H54 (cell line): ENCODE measurements around the gene S1PR3.
"Not testable (repeated sequence)": the region's sequence is repeated elsewhere in the genome, so short reads cannot be mapped to it uniquely, and the experiment has no call there.

ENCODE experiments used
- DNase-seq: peaks from one replicate; pipeline ENCODE4 v3.0.0; 2011; ENCODE audit warnings: low spot score, mixed read lengths; ENCODE audit not compliant: insufficient read length
- FAIRE-seq: peaks from 3 replicates; lab custom pipeline; 2011; peaks lifted over from hg19 to GRCh38; lab: Jason Lieb, UNC
- POLR2A ChIP-seq: IDR thresholded peaks from 2 replicates; pipeline ENCODE4 v1.6.1; 2011; ENCODE audit warnings: low read depth, mild to moderate bottlenecking, low read length

Gene S1PR3

DNA sequence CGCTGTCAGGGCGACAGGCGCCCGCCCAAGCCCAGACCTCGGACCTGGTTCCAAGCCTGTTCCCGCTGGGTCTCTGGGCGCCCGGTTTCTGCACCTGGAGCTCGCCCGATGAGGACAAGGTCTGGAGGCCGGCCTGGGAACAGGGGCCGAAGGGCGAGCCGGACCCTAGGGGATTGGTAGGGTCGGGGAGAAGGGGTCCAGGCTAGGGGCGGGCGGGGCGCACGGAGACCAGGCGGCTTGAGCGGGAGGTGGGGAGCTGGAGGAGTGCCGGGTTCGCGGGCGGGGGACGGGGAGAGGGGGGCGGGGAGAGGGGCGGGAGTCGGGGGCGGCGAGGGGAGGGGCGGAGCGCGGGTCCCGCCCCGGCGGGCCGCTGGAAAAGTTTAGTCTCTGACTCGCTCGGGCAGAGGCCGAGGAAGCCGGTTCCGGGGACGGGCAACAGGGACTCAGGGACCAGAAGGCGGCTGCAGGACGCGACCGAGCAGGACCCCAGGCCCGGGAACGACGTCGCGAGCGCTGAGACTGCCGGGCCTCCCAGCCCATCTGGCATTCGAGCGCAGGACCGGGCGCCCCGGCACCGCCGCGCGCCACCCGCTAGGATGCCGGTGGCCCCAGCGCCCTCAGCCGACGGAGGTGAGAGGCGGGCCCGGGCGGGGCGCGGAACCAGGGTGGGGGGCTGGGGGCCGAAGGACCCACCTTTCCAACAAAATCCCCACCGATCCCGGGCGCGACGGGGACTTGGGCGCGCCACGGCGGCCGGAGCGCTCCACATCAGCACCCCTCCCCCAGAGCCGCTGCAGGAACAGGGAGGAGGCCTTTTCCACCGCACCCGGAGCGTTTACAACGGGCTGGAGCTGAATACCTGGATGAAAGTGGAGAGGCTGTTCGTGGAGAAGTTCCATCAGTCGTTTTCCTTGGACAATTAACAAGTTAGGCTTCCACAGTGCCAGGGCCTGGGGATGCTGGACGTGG, at the start of gene S1PR3:
Gene S1PR3 (plus strand): TSS at position 403 of the 969 bp plus-strand sequence. CDS start 9,733 bp downstream, outside the sequence.
- FAIRE-seq (no peak), DNase-seq (peak; percentile 82)
- TF ChIP-seq POLR2A: peak; percentile 84

DNA sequence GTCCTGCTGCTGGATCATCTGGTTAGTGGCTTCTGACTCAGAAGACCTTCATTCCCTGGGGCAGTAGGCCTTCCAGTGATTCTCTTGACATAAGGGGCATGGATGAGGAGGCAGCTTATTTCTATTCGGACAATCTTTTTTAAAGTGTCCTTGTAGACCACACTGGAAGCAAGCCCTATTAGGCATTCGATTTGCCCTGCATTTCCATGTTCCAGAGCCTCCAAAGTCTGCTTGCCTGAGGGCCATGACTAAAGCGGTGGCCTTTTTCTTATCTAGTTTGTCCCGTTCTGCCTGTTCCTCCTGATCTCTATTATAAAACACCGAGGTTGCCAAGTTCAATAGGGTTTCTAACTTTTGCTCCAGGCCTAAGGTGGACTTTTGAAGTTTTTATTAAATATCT, 49.7 kb upstream of the S1PR3 start:
- DNase-seq, FAIRE-seq: not testable (repeated sequence)

DNA sequence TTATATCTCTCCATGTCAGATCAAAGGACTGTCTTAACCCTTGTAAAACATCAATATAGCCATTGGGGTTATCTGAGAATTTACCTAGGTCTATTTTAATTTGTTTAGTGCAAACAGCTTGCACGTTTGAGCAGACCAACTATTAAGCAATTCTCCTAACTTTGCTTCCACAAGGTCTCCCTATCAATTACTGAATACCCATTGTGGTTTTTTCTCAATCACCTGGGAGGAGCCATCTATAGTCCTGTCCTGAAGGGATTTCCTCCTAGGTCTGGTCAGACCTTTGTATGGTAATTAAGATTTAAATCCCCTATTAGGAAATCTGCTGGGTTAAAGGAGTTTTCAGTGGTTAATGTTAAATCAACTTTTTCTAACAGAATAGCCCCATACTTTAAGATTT, 48.9 kb upstream of the S1PR3 start:
- no peak for TF ChIP-seq POLR2A
- DNase-seq: no peak
- FAIRE-seq: no peak

DNA sequence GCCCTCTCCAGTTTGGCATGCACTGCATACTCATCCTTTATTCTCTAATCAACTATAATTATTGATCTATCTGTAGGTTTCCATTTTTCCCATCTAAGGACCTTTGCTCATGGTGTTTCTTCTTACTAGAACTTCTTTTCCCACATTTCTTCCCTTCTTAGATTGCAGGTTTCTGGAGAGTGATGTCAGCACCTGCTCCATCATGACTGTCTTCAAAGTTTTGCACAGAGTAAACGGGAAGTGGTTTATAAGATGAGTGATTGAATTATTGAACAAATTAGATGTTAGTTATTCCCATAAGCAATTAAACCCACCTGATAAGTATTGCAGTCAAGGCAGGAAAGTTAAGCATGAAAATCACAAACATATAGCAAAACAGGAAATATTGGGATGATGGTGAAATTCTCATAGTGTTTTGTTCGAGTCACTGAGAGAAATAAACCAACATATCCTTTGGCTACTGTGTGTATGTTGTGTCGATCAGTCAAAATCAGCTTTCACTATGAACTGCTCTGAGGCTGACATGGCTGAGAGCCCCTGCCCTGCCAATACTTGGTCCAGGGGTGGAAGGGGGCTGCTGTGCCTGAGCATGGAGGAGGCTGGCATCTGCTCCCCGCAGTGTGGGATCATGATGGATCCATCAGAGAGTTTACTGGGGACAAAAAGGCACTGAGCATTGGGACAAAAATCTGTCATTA, 45.5 kb upstream of the S1PR3 start:
- DNase-seq (no peak), FAIRE-seq (no peak)
- TF ChIP-seq POLR2A: no peak

DNA sequence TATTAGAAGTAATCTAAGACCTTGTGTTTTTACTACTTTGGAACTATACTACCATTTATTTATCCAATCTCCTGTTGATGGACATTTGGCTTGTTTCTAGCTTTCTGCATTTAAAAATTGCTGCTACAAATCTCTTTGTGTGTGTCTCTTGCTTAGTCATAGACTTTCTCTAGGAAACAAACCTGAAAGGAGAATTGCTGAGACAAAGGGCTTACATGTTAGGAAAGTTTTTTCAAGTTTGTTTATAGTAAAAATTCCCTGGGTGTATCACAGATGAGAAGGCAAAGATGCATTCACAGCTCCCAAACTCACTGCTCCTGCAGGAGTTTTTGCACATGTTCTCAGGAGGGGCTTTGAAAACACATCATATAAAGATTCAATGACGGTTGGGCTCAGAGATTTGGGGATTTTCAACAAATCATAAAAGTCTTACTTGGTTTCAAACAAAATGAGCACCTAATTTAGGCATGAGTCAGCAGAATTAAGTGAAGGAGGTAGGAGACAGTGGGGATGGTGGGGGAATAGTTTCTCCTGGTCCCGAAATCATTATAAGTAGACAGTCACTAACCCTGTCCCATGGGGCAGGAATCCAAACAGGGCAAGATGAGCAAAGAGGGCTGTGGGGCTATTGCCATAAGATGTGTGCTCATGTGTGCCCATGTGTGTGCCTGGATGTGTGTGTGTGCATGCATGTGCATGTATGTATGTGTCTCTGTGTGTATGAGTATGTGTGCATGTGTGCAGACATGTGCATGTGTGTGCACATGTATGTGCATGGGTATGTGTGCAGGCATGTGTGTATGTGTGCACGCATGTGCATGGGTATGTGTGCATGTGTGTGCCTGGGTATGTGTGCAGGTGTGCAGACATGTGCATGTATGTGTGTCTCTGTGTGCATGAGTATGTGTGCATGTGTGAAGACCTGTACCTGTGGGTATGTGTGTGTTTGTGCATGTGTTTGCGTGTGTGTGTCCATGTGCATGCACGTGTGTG, 43.4 kb upstream of the S1PR3 start:
- TF ChIP-seq POLR2A: no peak
- FAIRE-seq: no peak
- no peak for DNase-seq

DNA sequence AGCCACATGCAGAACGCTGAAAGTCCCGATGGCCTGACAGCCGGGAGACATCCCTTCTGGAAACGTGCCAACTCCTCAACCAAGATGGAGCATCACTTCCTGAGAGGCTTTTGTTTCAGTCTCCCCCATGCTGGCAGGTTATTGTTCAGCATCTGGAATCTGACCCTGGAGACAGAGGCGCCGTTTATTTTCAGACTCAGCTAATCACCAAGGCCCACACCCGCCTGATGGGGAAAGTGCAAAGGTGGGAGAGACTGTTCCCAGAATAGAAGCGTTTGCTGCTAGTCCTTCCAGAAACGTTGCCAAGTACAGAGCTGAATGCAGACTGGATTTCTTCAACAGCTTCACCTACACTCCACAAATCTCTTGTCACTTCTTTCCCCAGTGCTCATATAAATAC, 41.8 kb upstream of the S1PR3 start:
- no peak for TF ChIP-seq POLR2A
- no peak for DNase-seq
- no peak for FAIRE-seq

DNA sequence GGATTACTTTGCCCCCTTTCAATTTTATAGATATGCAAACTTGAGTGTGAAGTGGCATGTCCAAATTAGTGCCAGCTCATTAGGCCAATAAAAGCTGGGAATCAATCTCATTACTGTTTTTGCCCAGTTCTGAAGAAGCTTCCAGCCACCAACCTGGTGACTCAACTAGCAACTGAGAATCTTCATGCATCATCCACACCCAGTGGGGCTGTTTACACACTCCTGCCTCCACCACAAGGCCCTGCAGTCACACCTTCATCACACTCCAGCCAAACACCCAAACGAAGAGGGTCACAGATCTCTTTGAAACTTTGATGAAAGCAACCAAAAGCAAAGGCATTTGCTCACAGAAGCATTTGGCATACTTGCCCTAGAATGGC, 41.3 kb upstream of the S1PR3 start:
- TF ChIP-seq POLR2A: no peak
- DNase-seq (no peak), FAIRE-seq (no peak)

DNA sequence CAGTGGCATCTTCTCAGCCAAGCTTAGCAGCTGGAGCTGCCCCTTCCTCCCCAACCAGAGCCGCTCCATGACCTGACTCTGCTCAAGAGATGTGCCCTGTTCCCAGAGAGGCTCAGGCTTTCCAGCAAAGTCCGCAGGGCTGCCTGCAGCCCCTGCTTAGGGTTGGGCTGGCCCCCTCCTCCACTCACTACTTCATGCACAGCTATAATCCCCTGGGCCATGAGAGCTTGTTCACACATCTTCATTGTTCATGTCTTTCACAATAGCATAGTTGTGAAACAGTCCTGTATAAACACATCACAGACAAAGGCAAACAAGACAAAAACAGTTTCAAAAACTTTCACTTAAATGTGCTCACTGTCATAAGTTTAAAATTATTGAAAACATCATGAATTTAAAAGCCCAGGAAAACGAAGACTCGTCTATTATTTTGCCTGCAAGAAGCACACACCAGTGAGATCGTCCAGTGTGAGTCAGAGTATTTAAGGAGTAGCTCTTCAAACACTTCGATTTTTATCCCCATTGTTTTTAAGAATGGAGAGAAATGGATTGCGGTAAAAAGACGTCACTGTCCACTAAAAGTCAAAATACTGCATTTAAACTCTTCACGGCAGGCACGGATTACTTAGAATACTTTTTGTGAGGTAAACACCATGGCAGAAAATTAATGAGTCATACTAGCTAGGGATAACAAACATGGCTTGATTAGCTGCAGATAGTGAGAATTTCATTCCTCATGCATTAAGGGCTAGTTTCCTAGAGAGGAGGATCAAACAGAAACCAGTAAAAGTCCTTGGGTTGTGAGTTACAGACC, 40.7 kb upstream of the S1PR3 start:
- no peak for FAIRE-seq
- no peak for DNase-seq

DNA sequence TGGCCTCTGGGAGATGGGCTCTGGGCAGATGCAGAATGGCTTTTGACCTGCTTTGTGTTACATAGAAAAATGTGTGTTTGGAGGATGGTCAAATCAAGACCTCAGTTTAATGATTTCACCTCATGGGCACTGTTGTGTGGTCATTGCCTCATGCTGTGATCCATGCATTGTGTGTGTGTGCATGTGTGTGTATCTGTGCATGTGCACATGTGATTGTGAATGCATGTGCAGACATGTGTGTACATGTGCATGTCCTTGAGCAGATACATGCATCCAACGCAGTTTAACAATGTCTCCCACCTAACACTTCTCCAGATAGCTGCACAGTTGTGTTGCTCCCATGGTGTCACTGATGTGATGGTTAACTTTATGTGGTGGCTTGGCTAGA, 40.1 kb upstream of the S1PR3 start:
- FAIRE-seq (no peak), DNase-seq (no peak)
- TF ChIP-seq POLR2A: no peak

More for the DNA sequence above, 40.7 kb upstream of the S1PR3 start:
- TF ChIP-seq POLR2A: no peak

DNA sequence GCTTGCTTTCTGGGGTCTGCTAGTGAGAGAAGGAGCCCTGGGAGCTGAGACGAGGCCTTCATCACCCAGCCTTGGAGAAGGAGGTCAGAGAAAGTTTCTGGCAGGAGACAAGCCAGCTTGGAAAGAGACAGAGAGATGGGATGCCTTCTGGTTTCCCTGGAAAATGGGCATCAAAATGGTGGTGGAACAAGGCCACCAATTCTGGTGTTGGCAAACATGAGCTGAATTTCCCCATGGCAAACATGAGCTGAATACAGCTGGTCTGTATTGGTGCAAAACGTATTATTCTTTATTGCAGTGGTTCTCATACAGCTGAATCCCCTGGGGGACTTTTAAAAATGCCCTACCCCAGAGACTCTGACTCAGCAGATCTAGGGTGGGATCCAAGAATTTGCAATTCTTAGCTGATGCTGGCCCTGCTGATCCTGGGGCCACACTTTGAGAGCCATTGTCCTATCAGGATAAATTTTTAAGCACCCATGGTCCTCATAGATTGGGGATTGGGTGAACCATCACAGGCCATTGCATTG, 39.1 kb upstream of the S1PR3 start:
- no peak for TF ChIP-seq POLR2A
- DNase-seq (no peak), FAIRE-seq (no peak)

DNA sequence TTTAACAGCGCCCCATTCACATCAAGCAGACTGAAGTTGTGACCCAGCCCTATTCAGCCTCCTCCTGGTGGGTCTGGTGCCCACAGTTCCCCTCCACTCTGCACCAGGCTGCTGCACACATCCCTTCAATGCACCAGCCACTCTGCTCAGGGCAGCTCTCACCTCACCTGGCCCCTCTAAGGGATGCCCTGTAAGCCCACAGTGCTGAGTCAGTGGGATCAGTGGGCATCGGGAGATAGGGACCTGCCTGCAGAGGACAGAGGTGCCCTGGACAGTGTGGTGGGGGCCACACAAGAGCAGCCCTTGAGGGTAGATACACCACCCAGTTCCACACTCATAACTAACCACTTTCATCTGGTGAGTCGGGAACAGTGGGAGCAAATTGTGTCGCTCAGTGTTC, 38.3 kb upstream of the S1PR3 start:
- no peak for TF ChIP-seq POLR2A
- DNase-seq (no peak), FAIRE-seq (no peak)

DNA sequence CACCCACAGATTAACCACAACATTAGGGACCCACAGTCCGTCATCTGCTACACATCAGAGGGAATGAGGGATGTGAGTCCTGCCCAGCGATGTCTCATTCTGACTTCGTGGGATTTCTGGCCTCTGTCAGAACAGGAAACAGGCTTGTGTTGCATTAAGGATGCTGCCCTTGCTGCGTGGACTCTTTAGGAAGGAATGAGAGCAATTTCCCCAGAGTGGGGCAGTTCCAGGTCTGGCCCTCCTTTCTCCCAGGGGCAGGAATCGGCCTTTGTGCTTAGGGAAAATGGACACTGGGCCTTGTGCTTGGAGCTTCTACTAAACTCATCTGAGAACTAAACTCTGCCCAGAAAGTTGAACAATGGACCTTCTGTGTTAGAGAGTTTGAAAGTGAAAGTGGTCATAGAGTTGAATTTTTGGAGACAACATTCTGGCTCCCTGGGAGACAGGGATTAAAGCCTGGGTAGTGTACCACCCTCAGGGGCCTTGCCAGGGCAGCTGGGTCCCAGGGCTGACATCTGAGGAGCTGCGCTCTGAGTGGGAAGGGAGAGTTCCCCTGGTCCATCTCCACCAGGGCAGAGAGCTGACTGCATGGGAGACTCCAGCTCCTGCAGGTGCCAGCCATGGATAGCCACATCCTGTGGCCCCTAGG, 37.8 kb upstream of the S1PR3 start:
- peak; percentile 45 for DNase-seq
- FAIRE-seq: no peak
- TF ChIP-seq POLR2A: no peak
